HG03457 (cell line): Measurements from ENCODE around the gene THSD4.
"Not testable (repeated sequence)": the region's sequence is repeated elsewhere in the genome, so short reads cannot be mapped to it uniquely, and the experiment has no call there.

Experiments used
- ATAC-seq: cut with Tn5 transposase; IDR thresholded peaks from one replicate; pipeline ENCODE4 v1.9.1; 2021; ENCODE audit warnings: moderate number of reproducible peaks; ENCODE audit not compliant: unreplicated experiment

Gene THSD4

GRCh38 chr15:71143373-71144310 is 28.4 kb downstream of the THSD4 start:
- no peak for ATAC-seq

GRCh38 chr15:71145648-71146047 is 30.4 kb downstream of the THSD4 start:
- ATAC-seq: no peak

GRCh38 chr15:71146580-71146982 is 31.3 kb downstream of the THSD4 start:
- ATAC-seq: no peak

GRCh38 chr15:71148048-71148447 is 32.8 kb downstream of the THSD4 start:
- no peak for ATAC-seq

- no peak for ATAC-seq
These were observed 34.6 kb downstream of the THSD4 start for GRCh38 chr15:71149646-71150557.

GRCh38 chr15:71151081-71151480 is 35.8 kb downstream of the THSD4 start:
- no peak for ATAC-seq

GRCh38 chr15:71152542-71152941 is 37.3 kb downstream of the THSD4 start:
- ATAC-seq: no peak

- no peak for ATAC-seq
These were observed 38.7 kb downstream of the THSD4 start for GRCh38 chr15:71153823-71154524.

- no peak for ATAC-seq
These were observed 39.4 kb downstream of the THSD4 start for GRCh38 chr15:71154607-71155200.

GRCh38 chr15:71155534-71155933 is 40.3 kb downstream of the THSD4 start:
- ATAC-seq: no peak

GRCh38 chr15:71160976-71161375 is 45.7 kb downstream of the THSD4 start:
- ATAC-seq: no peak

GRCh38 chr15:71162309-71162708 is 47.0 kb downstream of the THSD4 start:
- no peak for ATAC-seq

GRCh38 chr15:71164606-71165005 is 49.3 kb downstream of the THSD4 start:
- ATAC-seq: not testable (repeated sequence)

GRCh38 chr15:71167445-71168165 is 52.3 kb downstream of the THSD4 start:
- no peak for ATAC-seq

- ATAC-seq: no peak
These were observed 53.0 kb downstream of the THSD4 start for GRCh38 chr15:71168166-71168834.

- no peak for ATAC-seq
These were observed 54.9 kb downstream of the THSD4 start for GRCh38 chr15:71170163-71170562.

- ATAC-seq: no peak
These were observed 55.9 kb downstream of the THSD4 start for GRCh38 chr15:71171195-71171594.

- not testable (repeated sequence) for ATAC-seq
These were observed 59.1 kb downstream of the THSD4 start for GRCh38 chr15:71174360-71174759.
